Natural killer cell treated with Interleukin-12 subunit alpha and Interleukin-12 subunit beta and Interleukin-15 and Interleukin-18, amount 100 ng/mL, for 72 hours (primary cell): ENCODE data around the gene KRTAP4-9. TPM values are rescaled to one million over a fixed set of nuclear protein-coding genes. Genes with fewer than 3 reads are reported as not detected.

Experiments
- ATAC-seq, 2 donors: fragments of 150-1000 bp; cut with Tn5 transposase in 1 of 2; sonication (Bioruptor Pico), chemical (Tn5 transposase) in 1 of 2; 2 replicates each; pipeline ENCODE4 v1.10.0; 2021
- DNase-seq: peaks from one replicate; pipeline ENCODE4 v3.0.0; 2022; ENCODE audit warnings: low spot score
- H3K27ac Mint-ChIP-seq, 2 donors: 1 replicate in 1 of 2; 2 replicates in 1 of 2; pipeline ENCODE4 v1.8.0; 2022; ENCODE audit warnings: mixed read lengths in 2 of 2, mild to moderate bottlenecking in 1 of 2, moderate library complexity in 1 of 2
- H3K27me3 Mint-ChIP-seq, 2 donors: 1 replicate in 1 of 2; 2 replicates in 1 of 2; pipeline ENCODE4 v1.8.0; 2022; ENCODE audit warnings: mixed read lengths in 2 of 2
- H3K36me3 Mint-ChIP-seq: one replicate; pipeline ENCODE4 v1.8.0; 2022; ENCODE audit warnings: mixed read lengths
- H3K4me1 Mint-ChIP-seq, 2 donors: 1 replicate in 1 of 2; 2 replicates in 1 of 2; pipeline ENCODE4 v1.8.0; 2022; ENCODE audit warnings: low read depth in 2 of 2, mixed read lengths in 2 of 2, mild to moderate bottlenecking in 1 of 2
- H3K4me3 Mint-ChIP-seq: one replicate; pipeline ENCODE4 v1.8.0; 2022; ENCODE audit warnings: mixed read lengths
- H3K9me3 Mint-ChIP-seq: 2 replicates; pipeline ENCODE4 v1.8.0; 2022; ENCODE audit warnings: mixed read lengths
- total RNA-seq, 2 donors: library from RNA; stranded (reverse); gene quantifications; one replicate each; pipeline ENCODE4 v1.2.3, GENCODE V29; 2022

KRTAP4-9 gene
- total RNA-seq, 2 donors from 2014 or later: not detected

GRCh38 chr17:41153856-41154255 lies 48.7 kb downstream of the KRTAP4-9 start:
- Mint-ChIP-seq H3K9me3 (no peaks in the 10 kb centered on the region), H3K27me3 (peaks cover 34 to 62% of the 10 kb centered on the region in 2 donors), H3K4me1 (no peaks in the 10 kb centered on the region), H3K36me3 (no peaks in the 10 kb centered on the region), H3K27ac (no peak overlapping the region), H3K4me3 (no peak overlapping the region)
- ATAC-seq (no peak), DNase-seq (no peak)

Other genes starting within 250 kb of the KRTAP4-9 start
- not detected for gene KRT12, start 238.2 kb upstream of the KRTAP4-9 start, total RNA-seq
- gene KRT20, start 220.1 kb upstream of the KRTAP4-9 start, total RNA-seq: not detected
- gene KRT23, start 167.7 kb upstream of the KRTAP4-9 start, total RNA-seq: not detected
- not detected for gene KRT39, start 138.4 kb upstream of the KRTAP4-9 start, total RNA-seq
- not detected for gene KRT40, start 121.1 kb upstream of the KRTAP4-9 start, total RNA-seq
- not detected for gene KRTAP3-3, start 111.2 kb upstream of the KRTAP4-9 start, total RNA-seq
- not detected for gene KRTAP3-2, start 105.5 kb upstream of the KRTAP4-9 start, total RNA-seq
- gene KRTAP3-1, start 96.3 kb upstream of the KRTAP4-9 start, total RNA-seq: not detected
- not detected for gene KRTAP1-5, start 78.2 kb upstream of the KRTAP4-9 start, total RNA-seq
- not detected for gene KRTAP1-4, start 75.2 kb upstream of the KRTAP4-9 start, total RNA-seq
- not detected for gene KRTAP1-3, start 70.5 kb upstream of the KRTAP4-9 start, total RNA-seq
- gene KRTAP1-1, start 63.9 kb upstream of the KRTAP4-9 start, total RNA-seq: not detected
- gene KRTAP2-1, start 58.1 kb upstream of the KRTAP4-9 start, total RNA-seq: not detected
- not detected for gene KRTAP2-2, start 50.2 kb upstream of the KRTAP4-9 start, total RNA-seq
- gene KRTAP2-3, start 45.3 kb upstream of the KRTAP4-9 start, total RNA-seq: not detected
- not detected for gene KRTAP2-4, start 39.5 kb upstream of the KRTAP4-9 start, total RNA-seq
- gene KRTAP4-7, start 21.2 kb upstream of the KRTAP4-9 start, total RNA-seq: not detected
- gene KRTAP4-8, start 7.2 kb upstream of the KRTAP4-9 start, total RNA-seq: not detected
- not detected for gene KRTAP4-16, start 3.2 kb upstream of the KRTAP4-9 start, total RNA-seq
- gene KRTAP4-11, start 13.0 kb downstream of the KRTAP4-9 start, total RNA-seq: not detected
- not detected for gene KRTAP4-12, start 18.8 kb downstream of the KRTAP4-9 start, total RNA-seq
- gene KRTAP4-6, start 35.2 kb downstream of the KRTAP4-9 start, total RNA-seq: not detected
- gene KRTAP4-5, start 44.4 kb downstream of the KRTAP4-9 start, total RNA-seq: not detected
- not detected for gene KRTAP4-4, start 55.4 kb downstream of the KRTAP4-9 start, total RNA-seq
- not detected for gene KRTAP4-3, start 62.8 kb downstream of the KRTAP4-9 start, total RNA-seq
- gene KRTAP4-2, start 72.8 kb downstream of the KRTAP4-9 start, total RNA-seq: not detected
- not detected for gene KRTAP4-1, start 79.5 kb downstream of the KRTAP4-9 start, total RNA-seq
- not detected for gene KRTAP9-1, start 84.5 kb downstream of the KRTAP4-9 start, total RNA-seq
- gene KRTAP9-2, start 121.3 kb downstream of the KRTAP4-9 start, total RNA-seq: not detected
- gene KRTAP9-3, start 127.1 kb downstream of the KRTAP4-9 start, total RNA-seq: not detected
- gene KRTAP9-8, start 132.6 kb downstream of the KRTAP4-9 start, total RNA-seq: not detected
- not detected for gene KRTAP9-4, start 144.3 kb downstream of the KRTAP4-9 start, total RNA-seq
- not detected for gene KRTAP9-9, start 150.0 kb downstream of the KRTAP4-9 start, total RNA-seq
- not detected for gene KRTAP9-6, start 160.0 kb downstream of the KRTAP4-9 start, total RNA-seq
- not detected for gene KRTAP9-7, start 170.3 kb downstream of the KRTAP4-9 start, total RNA-seq
- not detected for gene KRTAP29-1, start 197.5 kb downstream of the KRTAP4-9 start, total RNA-seq
- gene KRTAP16-1, start 203.9 kb downstream of the KRTAP4-9 start, total RNA-seq: not detected
- not detected for gene KRTAP17-1, start 210.3 kb downstream of the KRTAP4-9 start, total RNA-seq
- gene KRT33A, start 245.4 kb downstream of the KRTAP4-9 start, total RNA-seq: not detected